GM19395 (cell line): ENCODE measurements around the gene DNM2.
A peak's percentile ranks its signal among the peaks of the same experiment; 100 is the strongest.
"Not testable (repeated sequence)": the region's sequence is repeated elsewhere in the genome, so short reads cannot be mapped to it uniquely, and the experiment has no call there.

ENCODE experiments used
- ATAC-seq: cut with Tn5 transposase; IDR thresholded peaks from one replicate; pipeline ENCODE4 v1.9.1; 2021; ENCODE audit warnings: mild to moderate bottlenecking, moderate library complexity; ENCODE audit not compliant: unreplicated experiment

DNM2 gene

GRCh38 chr19:10855879-10856522 lies 138.1 kb downstream of the DNM2 start:
- ATAC-seq, result no peak

- not testable (repeated sequence) for ATAC-seq
Observed at GRCh38 chr19:10856899-10857298, 139.0 kb downstream of the DNM2 start.

GRCh38 chr19:10858204-10858828 lies 140.4 kb downstream of the DNM2 start:
- ATAC-seq, result no peak

GRCh38 chr19:10861103-10861651 lies 143.3 kb downstream of the DNM2 start:
- no peak for ATAC-seq

GRCh38 chr19:10862561-10863106 lies 144.8 kb downstream of the DNM2 start:
- ATAC-seq, result no peak

- ATAC-seq, result no peak
Observed at GRCh38 chr19:10863107-10863717, 145.3 kb downstream of the DNM2 start.

- no peak for ATAC-seq
Observed at GRCh38 chr19:10864538-10864899, 146.6 kb downstream of the DNM2 start.

- no peak for ATAC-seq
Observed at GRCh38 chr19:10866495-10866894, 148.6 kb downstream of the DNM2 start.

- no peak for ATAC-seq
Observed at GRCh38 chr19:10868872-10869547, 151.1 kb downstream of the DNM2 start.

GRCh38 chr19:10869872-10870311 lies 152.0 kb downstream of the DNM2 start:
- not testable (repeated sequence) for ATAC-seq

- ATAC-seq, result peak; percentile 6
Observed at GRCh38 chr19:10870501-10870954, 152.6 kb downstream of the DNM2 start.

- peak; percentile 70 for ATAC-seq
Observed at GRCh38 chr19:10870955-10871603, 153.2 kb downstream of the DNM2 start, which contains the start of gene CARM1. CARM1 (plus strand) TSS chr19:10871553; CDS start chr19:10871703, 150 bp downstream.

GRCh38 chr19:10871711-10872545 lies 154.0 kb downstream of the DNM2 start:
- ATAC-seq, result no peak

- no peak for ATAC-seq
Observed at GRCh38 chr19:10872546-10873107, 154.7 kb downstream of the DNM2 start.

- no peak for ATAC-seq
Observed at GRCh38 chr19:10874024-10874423, 156.1 kb downstream of the DNM2 start.

GRCh38 chr19:10876459-10877240 lies 158.8 kb downstream of the DNM2 start:
- peak; percentile 63 for ATAC-seq

GRCh38 chr19:10877608-10878007 lies 159.7 kb downstream of the DNM2 start:
- not testable (repeated sequence) for ATAC-seq

GRCh38 chr19:10878253-10878652 lies 160.4 kb downstream of the DNM2 start:
- no peak for ATAC-seq
